Esophagus squamous epithelium (tissue), 4 donors: ENCODE results near the gene KLHL29.

ENCODE experiments used
- CTCF ChIP-seq, 6 experiments: fragments of 450-650 bp in 4 of 6; fragments of 200-600 bp in 2 of 6; sonication (generic) in 2 of 6; IDR thresholded peaks; one replicate each; pipeline ENCODE4 v1.5.1; 2016 to 2019; ENCODE audit warnings: antibody characterized with exemption in 6 of 6, mild to moderate bottlenecking in 4 of 6, moderate library complexity in 4 of 6
- POLR2A ChIP-seq, 4 donors: fragments of 450-650 bp; IDR thresholded peaks; one replicate each; pipeline ENCODE4 v1.6.1; 2017; ENCODE audit warnings: antibody characterized with exemption in 4 of 4, mild to moderate bottlenecking in 4 of 4, moderate library complexity in 3 of 4

GRCh38 chr2:23700627-23701026, 315.6 kb downstream of the KLHL29 start:
- TF ChIP-seq CTCF (IDR thresholded peaks at IDR 0.05) (no peak), POLR2A (IDR thresholded peaks at IDR 0.05) (no peak)
